ENCODE measurements around the gene NFATC1.
A peak's percentile ranks its signal among the peaks of the same experiment; 100 is the strongest.

Gene NFATC1

GRCh38 chr18:79403723-79404566 is 8.2 kb downstream of the NFATC1 start:
- DNase-seq (ENCODE audit: low read depth in 1 of 2, low spot score in 1 of 2) = no peak

GRCh38 chr18:79404567-79404910 is 8.8 kb downstream of the NFATC1 start:
- no peak for DNase-seq (ENCODE audit: low read depth in 1 of 2, low spot score in 1 of 2)

GRCh38 chr18:79405019-79405780 is 9.5 kb downstream of the NFATC1 start:
- DNase-seq (ENCODE audit: low read depth in 1 of 2, low spot score in 1 of 2) = no peak

- peak; percentile 67 to 73 for DNase-seq (ENCODE audit: low read depth in 1 of 2, low spot score in 1 of 2)
These were observed 10.2 kb downstream of the NFATC1 start for GRCh38 chr18:79405781-79406575.

GRCh38 chr18:79406708-79407107 is 11.0 kb downstream of the NFATC1 start:
- no peak for DNase-seq (ENCODE audit: low read depth in 1 of 2, low spot score in 1 of 2)

GRCh38 chr18:79409313-79409712 is 13.6 kb downstream of the NFATC1 start:
- DNase-seq (ENCODE audit: low read depth in 1 of 2, low spot score in 1 of 2) = no peak

GRCh38 chr18:79410171-79410641 is 14.5 kb downstream of the NFATC1 start:
- no peak for DNase-seq (ENCODE audit: low read depth in 1 of 2, low spot score in 1 of 2)

GRCh38 chr18:79410731-79411613 is 15.2 kb downstream of the NFATC1 start:
- no peak for DNase-seq (ENCODE audit: low read depth in 1 of 2, low spot score in 1 of 2)

GRCh38 chr18:79411614-79412526 is 16.1 kb downstream of the NFATC1 start:
- no peak for DNase-seq (ENCODE audit: low read depth in 1 of 2, low spot score in 1 of 2)

GRCh38 chr18:79413025-79413424 is 17.3 kb downstream of the NFATC1 start:
- DNase-seq (ENCODE audit: low read depth in 1 of 2, low spot score in 1 of 2) = no peak

- no peak for DNase-seq (ENCODE audit: low read depth in 1 of 2, low spot score in 1 of 2)
These were observed 17.7 kb downstream of the NFATC1 start for GRCh38 chr18:79413426-79413825.

GRCh38 chr18:79413901-79414300 is 18.2 kb downstream of the NFATC1 start:
- no peak for DNase-seq (ENCODE audit: low read depth in 1 of 2, low spot score in 1 of 2)

GRCh38 chr18:79416022-79416676 is 20.4 kb downstream of the NFATC1 start:
- DNase-seq (ENCODE audit: low read depth in 1 of 2, low spot score in 1 of 2) = no peak

- no peak for DNase-seq (ENCODE audit: low read depth in 1 of 2, low spot score in 1 of 2)
These were observed 20.9 kb downstream of the NFATC1 start for GRCh38 chr18:79416677-79417052.

- DNase-seq (ENCODE audit: low read depth in 1 of 2, low spot score in 1 of 2) = no peak
These were observed 22.5 kb downstream of the NFATC1 start for GRCh38 chr18:79418236-79418635.

- no peak for DNase-seq (ENCODE audit: low read depth in 1 of 2, low spot score in 1 of 2)
These were observed 22.9 kb downstream of the NFATC1 start for GRCh38 chr18:79418642-79419041.

GRCh38 chr18:79420033-79420745 is 24.5 kb downstream of the NFATC1 start:
- DNase-seq (ENCODE audit: low read depth in 1 of 2, low spot score in 1 of 2) = no peak

GRCh38 chr18:79421275-79421857 is 25.6 kb downstream of the NFATC1 start:
- DNase-seq (ENCODE audit: low read depth in 1 of 2, low spot score in 1 of 2) = no peak

All from activated T-helper 1 cell treated with anti-CD3 and anti-CD28 coated beads, Interleukin-2, amount 50 U/mL, for 16 hours (primary cell).